A673 (cell line): ENCODE measurements around the gene NRF1. TPM values are rescaled to one million over a fixed set of nuclear protein-coding genes. Genes with fewer than 3 reads are reported as not detected.

Experiments used
- BruUV-seq: library from RNA; stranded (reverse); fragments of 400-500 nt; replicated peaks from 2 replicates; lab custom pipeline; 2021; lab: Mats Ljungman, UMichigan
- CTCF ChIA-PET: fragments of 300-600 bp; sonication (Branson Sonifier 250); formaldehyde crosslinking; loops from one replicate; lab custom pipeline; 2022; ENCODE audit warnings: antibody characterized with exemption; lab: Charles Lee
- POLR2A ChIA-PET: fragments of 300-600 bp; sonication (Branson Sonifier 250); formaldehyde crosslinking; loops from one replicate; lab custom pipeline; 2022; ENCODE audit warnings: antibody characterized with exemption; ENCODE audit not compliant: low non-redundant PET; lab: Charles Lee
- DNase-seq: peaks from one replicate; pipeline ENCODE4 v3.0.0-alpha.2; 2015; ENCODE audit warnings: low spot score
- H3K27ac ChIP-seq: fragments of 200-600 bp; sonication (generic); 2 replicates; pipeline ENCODE4 v1.5.1; 2016; ENCODE audit warnings: mixed run types, low read depth, mild to moderate bottlenecking, mixed read lengths, antibody characterized with exemption, low read length; ENCODE audit not compliant: poor library complexity, severe bottlenecking
- H3K27me3 ChIP-seq: fragments of 200-600 bp; sonication (generic); replicated peaks from 2 replicates; pipeline ENCODE4 v1.6.1; 2017; ENCODE audit warnings: mixed run types, low read depth, mild to moderate bottlenecking, mixed read lengths, antibody characterized with exemption, low read length; ENCODE audit not compliant: insufficient read depth, poor library complexity
- H3K36me3 ChIP-seq: fragments of 200-600 bp; sonication (generic); 2 replicates; pipeline ENCODE4 v1.6.1; 2016; ENCODE audit warnings: mixed run types, mild to moderate bottlenecking, mixed read lengths, antibody characterized with exemption, low read length; ENCODE audit not compliant: insufficient read depth, poor library complexity, severe bottlenecking
- H3K4me1 ChIP-seq: fragments of 200-600 bp; sonication (generic); 2 replicates; pipeline ENCODE4 v1.6.1; 2017; ENCODE audit warnings: mixed run types, mild to moderate bottlenecking, mixed read lengths, antibody characterized with exemption, low read length; ENCODE audit not compliant: insufficient read depth, poor library complexity, severe bottlenecking
- H3K4me3 ChIP-seq: fragments of 200-600 bp; sonication (generic); 2 replicates; pipeline ENCODE4 v1.5.1; 2016; ENCODE audit warnings: low read depth, mixed run types, mild to moderate bottlenecking, mixed read lengths, low read length; ENCODE audit not compliant: poor library complexity, severe bottlenecking
- H3K9me3 ChIP-seq: fragments of 200-600 bp; sonication (generic); 2 replicates; pipeline ENCODE4 v1.6.1; 2016; ENCODE audit warnings: mixed run types, low read depth, mild to moderate bottlenecking, mixed read lengths, antibody characterized with exemption, low read length; ENCODE audit not compliant: poor library complexity, severe bottlenecking
- CTCF ChIP-seq: fragments of 300-800, 200-600 bp; sonication (generic); conservative IDR thresholded peaks from 2 replicates; pipeline ENCODE4 v1.5.1; 2017; ENCODE audit warnings: low read depth, mild to moderate bottlenecking, antibody characterized with exemption, low read length, moderate library complexity, mixed read lengths
- EZH2 ChIP-seq: fragments of 200-600 bp; sonication (generic); IDR thresholded peaks from 2 replicates; pipeline ENCODE4 v1.6.1; 2017; ENCODE audit warnings: borderline replicate concordance, low read depth, mild to moderate bottlenecking, mixed read lengths, antibody characterized with exemption, low read length; ENCODE audit not compliant: poor library complexity, severe bottlenecking
- intact Hi-C: fragments of 100-400 bp; cut with micrococcal nuclease; formaldehyde crosslinking; loops from one replicate; pipeline ENCODE4 v1.10.0; 2022; ENCODE audit not compliant: unreplicated experiment
- total RNA-seq: library from RNA; stranded (reverse); gene quantifications from 2 replicates; pipeline ENCODE4 v1.2.3, GENCODE V29; 2021

The NRF1 gene
- total RNA-seq, 1 experiment from 2014 or later = 30.2 TPM

GRCh38 chr7:129719980-129720732, 108.6 kb downstream of the NRF1 start:
- no TSS peak for BruUV-seq
- Histone ChIP-seq H3K36me3 (peaks cover 32% of the 10 kb centered on the region), H3K4me3 (no peak overlapping the region), H3K4me1 (no peaks in the 10 kb centered on the region), H3K9me3 (no peaks in the 10 kb centered on the region), H3K27me3 (no peaks in the 10 kb centered on the region), H3K27ac (no peak overlapping the region)
- TF ChIP-seq CTCF (no peak), EZH2 (no peak)
- CTCF ChIA-PET = no interaction called here
- DNase-seq = no peak
- POLR2A ChIA-PET = no interaction called here
- intact Hi-C loops = no loop called here

GRCh38 chr7:129721068-129721467, 109.5 kb downstream of the NRF1 start:
- Histone ChIP-seq H3K27me3 (no peaks in the 10 kb centered on the region), H3K4me1 (no peaks in the 10 kb centered on the region), H3K9me3 (no peaks in the 10 kb centered on the region), H3K4me3 (no peak overlapping the region), H3K27ac (no peak overlapping the region), H3K36me3 (peaks cover 33% of the 10 kb centered on the region)
- ChIA-PET CTCF (no interaction called here), POLR2A (no interaction called here)
- BruUV-seq = no TSS peak
- no peak for TF ChIP-seq EZH2
- TF ChIP-seq CTCF = no peak
- intact Hi-C loops = no loop called here
- no peak for DNase-seq

- ChIA-PET POLR2A (no interaction called here), CTCF (no interaction called here)
- no peak for TF ChIP-seq EZH2
- no peak for TF ChIP-seq CTCF
- Histone ChIP-seq H3K36me3 (peaks cover 20% of the 10 kb centered on the region), H3K4me3 (no peak overlapping the region), H3K27ac (no peak overlapping the region), H3K9me3 (no peaks in the 10 kb centered on the region), H3K4me1 (no peaks in the 10 kb centered on the region), H3K27me3 (no peaks in the 10 kb centered on the region)
- intact Hi-C loops = no loop called here
- BruUV-seq = no TSS peak
- no peak for DNase-seq
Measured at GRCh38 chr7:129723679-129724078, 112.2 kb downstream of the NRF1 start.
